GM19455 (cell line): ENCODE measurements around the gene SLAMF1.
"Not testable (repeated sequence)": the region's sequence is repeated elsewhere in the genome, so short reads cannot be mapped to it uniquely, and the experiment has no call there.

Experiments used
- ATAC-seq: cut with Tn5 transposase; IDR thresholded peaks from one replicate; pipeline ENCODE4 v1.9.1; 2021; ENCODE audit not compliant: unreplicated experiment

The SLAMF1 gene

GRCh38 chr1:160646711-160647328, at the start of gene SLAMF1:
TSS of gene SLAMF1 (minus strand) at chr1:160647044. CDS start at chr1:160646945, 99 bp downstream.
- ATAC-seq: peak; percentile 37

- ATAC-seq: not testable (repeated sequence)
Observed at GRCh38 chr1:160692390-160692789, 45.5 kb upstream of the SLAMF1 start.

GRCh38 chr1:160685266-160685665, 38.4 kb upstream of the SLAMF1 start:
- ATAC-seq: no peak

GRCh38 chr1:160682983-160683865, 36.4 kb upstream of the SLAMF1 start:
- no peak for ATAC-seq

GRCh38 chr1:160681891-160682140, 35.0 kb upstream of the SLAMF1 start:
- no peak for ATAC-seq

GRCh38 chr1:160681066-160681890, 34.4 kb upstream of the SLAMF1 start:
- no peak for ATAC-seq

- ATAC-seq: no peak
Observed at GRCh38 chr1:160680399-160680798, 33.6 kb upstream of the SLAMF1 start.

- ATAC-seq: no peak
Observed at GRCh38 chr1:160679893-160680292, 33.0 kb upstream of the SLAMF1 start.

GRCh38 chr1:160676869-160677597, 30.2 kb upstream of the SLAMF1 start:
- no peak for ATAC-seq

GRCh38 chr1:160675641-160676410, 29.0 kb upstream of the SLAMF1 start:
- ATAC-seq: no peak

- no peak for ATAC-seq
Observed at GRCh38 chr1:160674415-160674814, 27.6 kb upstream of the SLAMF1 start.

GRCh38 chr1:160672789-160673695, 26.2 kb upstream of the SLAMF1 start:
- no peak for ATAC-seq

GRCh38 chr1:160671603-160672517, 25.0 kb upstream of the SLAMF1 start:
- no peak for ATAC-seq

GRCh38 chr1:160670701-160671100, 23.9 kb upstream of the SLAMF1 start:
- no peak for ATAC-seq

GRCh38 chr1:160669802-160670201, 23.0 kb upstream of the SLAMF1 start:
- ATAC-seq: no peak

GRCh38 chr1:160669276-160669675, 22.4 kb upstream of the SLAMF1 start:
- no peak for ATAC-seq

GRCh38 chr1:160667896-160668295, 21.1 kb upstream of the SLAMF1 start:
- no peak for ATAC-seq

GRCh38 chr1:160666079-160666442, 19.2 kb upstream of the SLAMF1 start:
- no peak for ATAC-seq
